Activated CD8-positive, alpha-beta T cell treated with anti-CD3 and anti-CD28 coated beads, Interleukin-2, amount 10 ng/mL, durations not matched to agents 7 days and 5 days (primary cell): ENCODE data around the gene LAIR2. TPM values are rescaled to one million over a fixed set of nuclear protein-coding genes. Genes with fewer than 3 reads are reported as not detected.

Experiments used
- ATAC-seq: fragments of 150-1000 bp; cut with Tn5 transposase; one replicate; pipeline ENCODE4 v1.10.0; 2021; ENCODE audit warnings: moderate library complexity
- CTCF ChIA-PET: fragments of 350-600 bp; sonication (Branson Sonifier 250); formaldehyde crosslinking; loops from one replicate; lab custom pipeline; 2021; ENCODE audit warnings: antibody characterized with exemption; lab: Charles Lee
- POLR2A ChIA-PET: fragments of 350-600 bp; sonication (Branson Sonifier 250); formaldehyde crosslinking; loops from one replicate; lab custom pipeline; 2021; ENCODE audit warnings: antibody characterized with exemption; lab: Charles Lee
- DNase-seq: peaks from one replicate; pipeline ENCODE4 v3.0.0-alpha.2; 2020
- H3K27ac Mint-ChIP-seq: one replicate; pipeline ENCODE4 v1.8.0; 2021; ENCODE audit warnings: mild to moderate bottlenecking, mixed read lengths
- H3K27me3 Mint-ChIP-seq: one replicate; pipeline ENCODE4 v1.8.0; 2021; ENCODE audit warnings: low read depth, mixed read lengths
- H3K36me3 Mint-ChIP-seq: one replicate; pipeline ENCODE4 v1.8.0; 2021; ENCODE audit warnings: low read depth, mixed read lengths
- H3K4me1 Mint-ChIP-seq: one replicate; pipeline ENCODE4 v1.8.0; 2021; ENCODE audit warnings: low read depth, mixed read lengths
- H3K4me3 Mint-ChIP-seq: one replicate; pipeline ENCODE4 v1.8.0; 2021; ENCODE audit warnings: mild to moderate bottlenecking, mixed read lengths
- H3K9me3 Mint-ChIP-seq: one replicate; pipeline ENCODE4 v1.8.0; 2022; ENCODE audit warnings: mixed read lengths; ENCODE audit not compliant: insufficient read depth
- total RNA-seq, 2 experiments: library from RNA; stranded (reverse); gene quantifications; one replicate each; pipeline ENCODE4 v1.2.3, GENCODE V29; 2021

Gene LAIR2
- total RNA-seq, 2 experiments from 2014 or later, result 1.4 to 1.6 TPM

GRCh38 chr19:54551950-54552912 is 49.6 kb downstream of the LAIR2 start:
- H3K27me3 Mint-ChIP-seq, result peaks cover 11% of the 10 kb centered on the region
- no peaks in the 10 kb centered on the region for H3K9me3 Mint-ChIP-seq
- H3K4me3 Mint-ChIP-seq, result no peak overlapping the region
- no peaks in the 10 kb centered on the region for H3K36me3 Mint-ChIP-seq
- ChIA-PET CTCF (no interaction called here), POLR2A (no interaction called here)
- H3K27ac Mint-ChIP-seq, result no peak overlapping the region
- peaks cover 12% of the 10 kb centered on the region for H3K4me1 Mint-ChIP-seq
- ATAC-seq (no peak), DNase-seq (peak; percentile 15)

GRCh38 chr19:54552913-54553310 is 50.3 kb downstream of the LAIR2 start:
- Mint-ChIP-seq H3K9me3 (no peaks in the 10 kb centered on the region), H3K4me1 (peaks cover 12% of the 10 kb centered on the region), H3K4me3 (no peak overlapping the region), H3K27ac (no peak overlapping the region), H3K36me3 (no peaks in the 10 kb centered on the region), H3K27me3 (peaks cover 11% of the 10 kb centered on the region)
- ATAC-seq, result no peak
- CTCF ChIA-PET, result no interaction called here
- DNase-seq, result peak; percentile 16
- POLR2A ChIA-PET, result no interaction called here

- Mint-ChIP-seq H3K4me3 (no peak overlapping the region), H3K27me3 (peaks cover 15% of the 10 kb centered on the region), H3K27ac (no peak overlapping the region), H3K36me3 (no peaks in the 10 kb centered on the region), H3K9me3 (no peaks in the 10 kb centered on the region), H3K4me1 (peaks cover 12% of the 10 kb centered on the region)
- POLR2A ChIA-PET, result no interaction called here
- DNase-seq, result no peak
- ATAC-seq, result no peak
- CTCF ChIA-PET, result no interaction called here
These were observed 51.4 kb downstream of the LAIR2 start for GRCh38 chr19:54554006-54554405.

- Mint-ChIP-seq H3K36me3 (no peaks in the 10 kb centered on the region), H3K27me3 (peaks cover 15% of the 10 kb centered on the region), H3K4me1 (peaks cover 12% of the 10 kb centered on the region), H3K27ac (no peak overlapping the region), H3K4me3 (no peak overlapping the region), H3K9me3 (no peaks in the 10 kb centered on the region)
- ChIA-PET POLR2A (no interaction called here), CTCF (interaction anchor here (1.6 kb wide), 1 partner anchor 11 kb away, joined by 3 read pairs; no protein-coding TSS in a partner anchor)
- ATAC-seq (no peak), DNase-seq (no peak)
These were observed 52.3 kb downstream of the LAIR2 start for GRCh38 chr19:54554896-54555295.

GRCh38 chr19:54556194-54556593 is 53.6 kb downstream of the LAIR2 start:
- H3K27ac Mint-ChIP-seq, result no peak overlapping the region
- POLR2A ChIA-PET, result no interaction called here
- CTCF ChIA-PET, result interaction anchor here (1.6 kb wide), 1 partner anchor 10 kb away, joined by 3 read pairs; no protein-coding TSS in a partner anchor
- peaks cover 7% of the 10 kb centered on the region for H3K4me1 Mint-ChIP-seq
- H3K4me3 Mint-ChIP-seq, result no peak overlapping the region
- H3K27me3 Mint-ChIP-seq, result peaks cover 12% of the 10 kb centered on the region
- no peak for DNase-seq
- H3K36me3 Mint-ChIP-seq, result no peaks in the 10 kb centered on the region
- H3K9me3 Mint-ChIP-seq, result no peaks in the 10 kb centered on the region
- ATAC-seq, result no peak

GRCh38 chr19:54558339-54558738 is 55.7 kb downstream of the LAIR2 start:
- ChIA-PET POLR2A (no interaction called here), CTCF (interaction anchor here (0.8 to 1.5 kb wide), 3 partner anchors 77 to 119 kb away, joined by 3 to 4 read pairs (median 3); no protein-coding TSS in a partner anchor)
- H3K27ac Mint-ChIP-seq, result no peak overlapping the region
- no peak for ATAC-seq
- H3K27me3 Mint-ChIP-seq, result peaks cover 13% of the 10 kb centered on the region
- DNase-seq, result no peak
- no peaks in the 10 kb centered on the region for H3K9me3 Mint-ChIP-seq
- H3K36me3 Mint-ChIP-seq, result no peaks in the 10 kb centered on the region
- no peaks in the 10 kb centered on the region for H3K4me1 Mint-ChIP-seq
- H3K4me3 Mint-ChIP-seq, result no peak overlapping the region

Other genes with a start within 250 kb of the LAIR2 start
- not detected for gene LILRB5, start 245.6 kb upstream of the LAIR2 start, total RNA-seq
- gene LILRB2, start 221.7 kb upstream of the LAIR2 start, total RNA-seq, result not detected
- gene LILRA5, start 189.7 kb upstream of the LAIR2 start, total RNA-seq, result not detected
- not detected for gene LILRA4, start 163.7 kb upstream of the LAIR2 start, total RNA-seq
- gene LAIR1, start 137.9 kb upstream of the LAIR2 start, total RNA-seq, result 10 to 100 TPM; 92.8 to 97.6 TPM
- 1 to 10 TPM in 1 of 2 experiments, under 1 TPM in 1; 0.99 to 1.3 TPM for gene TTYH1, start 87.4 kb upstream of the LAIR2 start, total RNA-seq
- 100 to 1,000 TPM; 171 to 181 TPM for gene LENG8, start 53.6 kb upstream of the LAIR2 start, total RNA-seq
- 1 to 10 TPM; 5.3 to 5.6 TPM for gene LENG9, start 39.1 kb upstream of the LAIR2 start, total RNA-seq
- gene CDC42EP5, start 29.5 kb upstream of the LAIR2 start, total RNA-seq, result not detected
- not detected for gene LILRA2, start 71.0 kb downstream of the LAIR2 start, total RNA-seq
- gene LILRA1, start 90.8 kb downstream of the LAIR2 start, total RNA-seq, result not detected
- gene LILRB1, start 127.7 kb downstream of the LAIR2 start, total RNA-seq, result under 1 TPM; 0.91 to 0.92 TPM
- not detected for gene LILRB4, start 160.2 kb downstream of the LAIR2 start, total RNA-seq
- under 1 TPM in 1 of 2 experiments, not detected in 1; 0.13 TPM for gene KIR3DL3, start 221.6 kb downstream of the LAIR2 start, total RNA-seq
- under 1 TPM; 0.21 to 0.24 TPM for gene KIR2DL3, start 235.7 kb downstream of the LAIR2 start, total RNA-seq